Body of pancreas (tissue), 4 donors: ENCODE measurements around the gene FCGR3A.

Experiments used
- POLR2A ChIP-seq, 3 donors: fragments of 450-650 bp; IDR thresholded peaks; one replicate each; pipeline ENCODE4 v1.6.1; 2016; ENCODE audit warnings: antibody characterized with exemption in 3 of 3, mild to moderate bottlenecking in 2 of 3
- TF ChIP-seq, protein P1 (sequence below), 7 experiments: fragments of 450-650 bp in 4 of 7; fragments of 200-600 bp in 3 of 7; sonication (generic) in 3 of 7; IDR thresholded peaks; one replicate each; pipeline ENCODE4 v1.5.1; 2016 to 2019; ENCODE audit warnings: antibody characterized with exemption in 7 of 7

DNA sequence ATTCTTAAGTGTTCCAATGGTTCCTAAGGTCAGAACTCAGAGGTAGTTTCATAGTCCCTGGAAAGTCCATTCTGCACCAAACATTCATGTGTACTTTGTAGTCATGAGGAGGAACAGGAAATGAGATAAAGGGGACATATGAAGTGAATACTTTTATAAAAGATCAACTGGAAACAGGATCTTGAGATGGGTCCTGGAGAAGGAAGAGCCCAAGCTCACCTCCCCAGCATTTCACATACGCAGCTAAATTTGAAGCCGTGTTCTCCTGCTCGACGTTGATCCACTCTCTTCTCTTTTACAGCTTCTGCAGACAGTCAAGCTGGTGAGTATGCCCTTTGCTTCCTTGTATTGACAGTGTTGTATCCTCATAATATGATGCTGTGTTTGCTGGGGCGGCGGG is 43.9 kb downstream of the FCGR3A start:
- TF ChIP-seq, protein P1, sequence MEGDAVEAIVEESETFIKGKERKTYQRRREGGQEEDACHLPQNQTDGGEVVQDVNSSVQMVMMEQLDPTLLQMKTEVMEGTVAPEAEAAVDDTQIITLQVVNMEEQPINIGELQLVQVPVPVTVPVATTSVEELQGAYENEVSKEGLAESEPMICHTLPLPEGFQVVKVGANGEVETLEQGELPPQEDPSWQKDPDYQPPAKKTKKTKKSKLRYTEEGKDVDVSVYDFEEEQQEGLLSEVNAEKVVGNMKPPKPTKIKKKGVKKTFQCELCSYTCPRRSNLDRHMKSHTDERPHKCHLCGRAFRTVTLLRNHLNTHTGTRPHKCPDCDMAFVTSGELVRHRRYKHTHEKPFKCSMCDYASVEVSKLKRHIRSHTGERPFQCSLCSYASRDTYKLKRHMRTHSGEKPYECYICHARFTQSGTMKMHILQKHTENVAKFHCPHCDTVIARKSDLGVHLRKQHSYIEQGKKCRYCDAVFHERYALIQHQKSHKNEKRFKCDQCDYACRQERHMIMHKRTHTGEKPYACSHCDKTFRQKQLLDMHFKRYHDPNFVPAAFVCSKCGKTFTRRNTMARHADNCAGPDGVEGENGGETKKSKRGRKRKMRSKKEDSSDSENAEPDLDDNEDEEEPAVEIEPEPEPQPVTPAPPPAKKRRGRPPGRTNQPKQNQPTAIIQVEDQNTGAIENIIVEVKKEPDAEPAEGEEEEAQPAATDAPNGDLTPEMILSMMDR (IDR thresholded peaks at IDR 0.05): no peak
- TF ChIP-seq POLR2A (IDR thresholded peaks at IDR 0.05): no peak
